T-helper 17 cell (primary cell): ENCODE results near the gene GPR26. TPM values are rescaled to one million over a fixed set of nuclear protein-coding genes. Genes with fewer than 3 reads are reported as not detected.

Experiments
- ATAC-seq: fragments of 150-1000 bp; cut with Tn5 transposase; 2 replicates; pipeline ENCODE4 v1.10.0; 2021; ENCODE audit warnings: mild to moderate bottlenecking, moderate library complexity
- DNase-seq, 3 donors: peaks; one replicate each; pipeline versions ENCODE4 v3.0.0 to v3.0.0-alpha.2; 2020 to 2021
- H3K9me3 ChIP-seq: one replicate; pipeline ENCODE4 v1.7.0; 2013; ENCODE audit warnings: low read length, mild to moderate bottlenecking; ENCODE audit not compliant: control insufficient read depth, poor library complexity, severe bottlenecking
- H3K27ac Mint-ChIP-seq: one replicate; pipeline ENCODE4 v1.8.0; 2022; ENCODE audit warnings: mild to moderate bottlenecking, moderate library complexity, mixed read lengths
- H3K27me3 Mint-ChIP-seq: one replicate; pipeline ENCODE4 v1.8.0; 2022; ENCODE audit warnings: mixed read lengths
- H3K36me3 Mint-ChIP-seq: one replicate; pipeline ENCODE4 v1.8.0; 2022; ENCODE audit warnings: low read depth, mixed read lengths
- H3K4me1 Mint-ChIP-seq: one replicate; pipeline ENCODE4 v1.8.0; 2022; ENCODE audit warnings: mild to moderate bottlenecking, mixed read lengths
- H3K4me3 Mint-ChIP-seq: one replicate; pipeline ENCODE4 v1.8.0; 2022; ENCODE audit warnings: mild to moderate bottlenecking, moderate library complexity, mixed read lengths
- total RNA-seq, 4 donors: library from RNA in 2 of 4; stranded (reverse) in 2 of 4; gene quantifications; one replicate each; pipeline ENCODE4 v1.2.3 and lab custom pipeline; 2022 to 2026

Gene GPR26
- total RNA-seq, 2 donors from 2014 or later = not detected

- Mint-ChIP-seq H3K4me3 (no peak overlapping the region), H3K36me3 (no peaks in the 10 kb centered on the region), H3K4me1 (no peaks in the 10 kb centered on the region), H3K27ac (no peak overlapping the region), H3K27me3 (peaks cover 40% of the 10 kb centered on the region)
- ATAC-seq (no peak), DNase-seq (no peak)
- no peaks in the 10 kb centered on the region for H3K9me3 ChIP-seq
Observed at GRCh38 chr10:123665491-123666286, 466 bp upstream of the GPR26 start.

DNA sequence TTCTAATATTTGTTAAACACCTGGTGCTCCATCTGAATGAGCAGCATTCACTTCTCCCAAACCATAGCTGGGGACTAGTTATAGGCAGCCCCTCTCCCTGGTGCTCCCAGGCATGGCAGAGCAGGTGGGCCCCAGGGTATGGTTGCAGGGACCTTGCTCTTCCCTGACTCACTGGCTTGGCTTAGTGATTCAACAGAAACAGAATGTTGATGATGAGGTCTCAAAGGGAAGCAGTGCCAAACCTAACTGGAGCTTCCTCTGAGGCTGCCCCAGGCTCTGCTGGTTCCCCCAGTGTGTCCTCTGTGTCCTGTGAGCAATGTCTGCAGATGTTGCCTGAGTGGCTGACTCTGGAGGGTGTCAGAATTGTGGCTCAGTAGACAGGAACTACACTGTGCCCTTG, 3.7 kb downstream of the GPR26 start:
- no peak for DNase-seq
- ATAC-seq = no peak
- no peaks in the 10 kb centered on the region for H3K9me3 ChIP-seq
- H3K27ac Mint-ChIP-seq = no peak overlapping the region
- peaks cover 52% of the 10 kb centered on the region for H3K27me3 Mint-ChIP-seq
- H3K4me3 Mint-ChIP-seq = no peak overlapping the region
- H3K36me3 Mint-ChIP-seq = no peaks in the 10 kb centered on the region
- no peaks in the 10 kb centered on the region for H3K4me1 Mint-ChIP-seq

DNA sequence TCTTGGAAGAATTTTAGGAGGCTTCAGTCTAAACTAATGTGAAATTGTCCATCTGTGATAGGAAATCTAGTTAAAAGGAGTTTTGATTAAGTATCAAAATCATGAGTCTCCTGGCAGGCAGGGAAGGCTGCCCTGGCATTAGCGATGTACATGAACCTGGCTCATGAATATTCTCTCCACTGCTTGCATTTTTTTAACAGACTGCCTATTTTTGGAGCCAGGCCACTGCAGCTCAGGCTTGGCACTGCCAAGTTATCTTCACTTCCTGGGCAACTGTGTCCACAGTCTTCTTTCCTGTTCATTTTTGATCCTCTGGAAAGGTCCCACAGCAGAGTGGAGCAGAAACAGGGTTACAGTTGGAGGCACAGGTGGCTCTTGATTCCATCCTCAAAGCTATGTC, 7.0 kb downstream of the GPR26 start:
- ATAC-seq (no peak), DNase-seq (no peak)
- H3K4me3 Mint-ChIP-seq = no peak overlapping the region
- H3K4me1 Mint-ChIP-seq = peaks cover 2% of the 10 kb centered on the region
- H3K36me3 Mint-ChIP-seq = no peaks in the 10 kb centered on the region
- H3K27ac Mint-ChIP-seq = no peak overlapping the region
- H3K9me3 ChIP-seq = no peaks in the 10 kb centered on the region
- peaks cover 57% of the 10 kb centered on the region for H3K27me3 Mint-ChIP-seq

DNA sequence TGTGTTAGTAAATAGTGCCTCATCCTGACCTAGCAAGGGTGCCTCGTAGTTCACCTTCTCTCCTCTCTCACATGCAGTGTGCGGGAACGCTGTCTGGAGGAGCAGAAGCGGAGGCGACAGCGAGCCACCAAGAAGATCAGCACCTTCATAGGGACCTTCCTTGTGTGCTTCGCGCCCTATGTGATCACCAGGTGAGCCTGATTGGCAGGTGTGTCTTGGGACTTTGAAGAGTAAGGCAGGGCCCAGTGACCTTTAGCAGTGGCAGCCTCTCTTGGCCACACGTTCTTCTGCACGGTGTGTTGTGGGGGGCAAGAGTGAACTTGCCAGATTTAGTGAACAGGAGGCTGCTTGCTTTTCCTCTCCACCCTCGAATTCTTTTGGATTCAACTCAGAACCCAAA, 8.6 kb downstream of the GPR26 start:
- ATAC-seq (no peak), DNase-seq (no peak)
- H3K4me3 Mint-ChIP-seq = no peak overlapping the region
- no peaks in the 10 kb centered on the region for H3K9me3 ChIP-seq
- no peak overlapping the region for H3K27ac Mint-ChIP-seq
- H3K36me3 Mint-ChIP-seq = no peaks in the 10 kb centered on the region
- peaks cover 56% of the 10 kb centered on the region for H3K27me3 Mint-ChIP-seq
- H3K4me1 Mint-ChIP-seq = peaks cover 2% of the 10 kb centered on the region

- H3K4me1 Mint-ChIP-seq = peaks cover 2% of the 10 kb centered on the region
- no peak for DNase-seq
- H3K4me3 Mint-ChIP-seq = no peak overlapping the region
- H3K36me3 Mint-ChIP-seq = no peaks in the 10 kb centered on the region
- no peak overlapping the region for H3K27ac Mint-ChIP-seq
- H3K9me3 ChIP-seq = no peaks in the 10 kb centered on the region
- H3K27me3 Mint-ChIP-seq = peaks cover 45% of the 10 kb centered on the region
- ATAC-seq = no peak
Observed at GRCh38 chr10:123675811-123676210, 9.7 kb downstream of the GPR26 start.

DNA sequence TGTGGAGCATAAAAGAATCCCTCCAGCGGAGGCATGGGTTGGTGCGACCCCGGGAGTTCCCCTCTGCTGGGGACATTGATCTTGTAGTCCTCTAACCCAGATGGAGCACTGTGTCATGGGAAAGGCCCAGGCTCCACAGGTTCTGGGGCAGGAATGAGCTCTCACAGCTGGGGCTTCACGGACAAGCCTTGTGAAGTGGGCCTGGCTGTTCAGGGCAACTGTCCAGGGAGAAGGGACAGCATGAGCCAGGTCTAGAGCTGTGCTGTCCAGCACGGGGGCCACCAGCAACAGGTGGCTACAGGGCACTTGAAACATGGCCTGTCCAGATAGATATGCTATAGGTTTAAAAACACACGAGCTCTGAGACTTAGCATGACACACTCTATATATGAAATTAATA, 11.4 kb downstream of the GPR26 start:
- H3K27me3 Mint-ChIP-seq = peaks cover 44% of the 10 kb centered on the region
- peaks cover 2% of the 10 kb centered on the region for H3K4me1 Mint-ChIP-seq
- no peak overlapping the region for H3K27ac Mint-ChIP-seq
- DNase-seq = no peak
- no peak overlapping the region for H3K4me3 Mint-ChIP-seq
- no peaks in the 10 kb centered on the region for H3K36me3 Mint-ChIP-seq
- ATAC-seq = no peak
- H3K9me3 ChIP-seq = no peaks in the 10 kb centered on the region

DNA sequence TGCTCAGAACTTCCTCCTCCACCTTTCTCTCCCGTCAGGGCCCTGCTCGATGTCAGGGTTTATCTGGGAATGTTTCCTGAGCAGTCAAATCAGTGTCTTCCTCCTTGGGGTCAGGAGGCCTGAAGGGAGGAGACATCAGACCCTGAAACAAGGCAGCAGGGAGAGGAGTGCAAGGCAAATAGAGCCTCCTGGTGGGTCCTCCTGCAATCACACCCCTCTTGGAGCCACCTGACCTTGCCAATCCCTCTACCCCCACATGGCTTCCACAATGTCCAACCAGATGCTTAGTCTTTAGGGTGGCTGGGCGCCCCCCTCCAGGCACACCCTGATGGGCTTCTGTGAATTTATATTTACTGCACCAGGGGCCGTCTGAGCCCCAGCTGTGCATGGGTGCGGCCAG, 12.2 kb downstream of the GPR26 start:
- H3K4me3 Mint-ChIP-seq = no peak overlapping the region
- DNase-seq (no peak), ATAC-seq (no peak)
- no peak overlapping the region for H3K27ac Mint-ChIP-seq
- peaks cover 47% of the 10 kb centered on the region for H3K27me3 Mint-ChIP-seq
- H3K36me3 Mint-ChIP-seq = no peaks in the 10 kb centered on the region
- no peaks in the 10 kb centered on the region for H3K9me3 ChIP-seq
- peaks cover 2% of the 10 kb centered on the region for H3K4me1 Mint-ChIP-seq

GRCh38 chr10:123681285-123681684, 15.1 kb downstream of the GPR26 start:
- DNase-seq = no peak
- peaks cover 2% of the 10 kb centered on the region for H3K4me1 Mint-ChIP-seq
- no peaks in the 10 kb centered on the region for H3K36me3 Mint-ChIP-seq
- ATAC-seq = no peak
- H3K9me3 ChIP-seq = no peaks in the 10 kb centered on the region
- no peak overlapping the region for H3K27ac Mint-ChIP-seq
- no peak overlapping the region for H3K4me3 Mint-ChIP-seq
- H3K27me3 Mint-ChIP-seq = peaks cover 36% of the 10 kb centered on the region

- Mint-ChIP-seq H3K36me3 (no peaks in the 10 kb centered on the region), H3K27ac (no peak overlapping the region), H3K27me3 (peaks cover 34% of the 10 kb centered on the region), H3K4me3 (no peak overlapping the region), H3K4me1 (no peaks in the 10 kb centered on the region)
- no peak for DNase-seq
- no peak for ATAC-seq
- no peaks in the 10 kb centered on the region for H3K9me3 ChIP-seq
Observed at GRCh38 chr10:123682477-123682876, 16.3 kb downstream of the GPR26 start.

DNA sequence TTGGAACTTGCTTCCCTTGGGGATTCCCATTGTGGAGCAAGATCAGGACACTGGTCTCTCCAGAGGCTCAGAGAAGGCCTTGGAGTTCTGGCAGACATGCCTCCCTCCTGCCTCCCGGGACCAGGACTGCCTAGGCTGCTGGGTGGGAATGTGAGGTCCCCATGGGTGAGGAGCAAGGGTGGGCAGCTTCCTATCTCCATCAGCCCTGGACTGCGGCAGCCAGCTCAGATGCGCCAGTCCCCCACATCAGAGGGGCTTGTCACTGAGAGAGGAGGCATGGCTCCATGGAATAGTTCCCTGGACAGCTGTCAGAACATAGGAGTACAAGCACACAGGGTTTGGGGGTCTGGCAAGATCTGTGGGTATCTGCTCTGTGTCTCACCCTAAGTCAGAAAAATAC, 17.3 kb downstream of the GPR26 start:
- no peaks in the 10 kb centered on the region for H3K9me3 ChIP-seq
- Mint-ChIP-seq H3K27me3 (peaks cover 30% of the 10 kb centered on the region), H3K4me3 (no peak overlapping the region), H3K4me1 (no peaks in the 10 kb centered on the region), H3K36me3 (no peaks in the 10 kb centered on the region), H3K27ac (no peak overlapping the region)
- DNase-seq (no peak), ATAC-seq (no peak)

DNA sequence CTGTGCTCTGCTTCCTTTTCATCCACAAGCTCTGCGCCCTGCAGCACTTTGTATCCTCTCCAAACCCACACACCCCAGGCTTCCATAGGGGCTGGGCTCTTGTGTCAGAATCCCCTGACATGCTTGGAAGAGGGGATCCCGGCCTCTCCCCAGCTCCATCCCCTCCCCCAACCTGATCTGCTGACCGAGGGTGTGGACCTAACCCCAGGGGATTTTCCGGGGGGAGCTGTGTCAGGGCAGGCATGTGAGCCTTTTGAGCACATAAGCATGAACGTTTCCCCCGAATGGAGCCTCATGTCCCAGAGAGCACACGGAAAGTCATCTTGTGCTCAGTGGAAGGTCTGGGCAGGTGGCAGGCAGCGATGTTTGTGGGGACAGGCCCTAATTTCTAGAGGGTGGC, 17.7 kb downstream of the GPR26 start:
- Mint-ChIP-seq H3K27ac (no peak overlapping the region), H3K4me3 (no peak overlapping the region), H3K4me1 (no peaks in the 10 kb centered on the region), H3K36me3 (no peaks in the 10 kb centered on the region), H3K27me3 (peaks cover 26% of the 10 kb centered on the region)
- no peaks in the 10 kb centered on the region for H3K9me3 ChIP-seq
- no peak for ATAC-seq
- no peak for DNase-seq

- H3K9me3 ChIP-seq = no peaks in the 10 kb centered on the region
- DNase-seq = no peak
- H3K27ac Mint-ChIP-seq = no peak overlapping the region
- no peaks in the 10 kb centered on the region for H3K4me1 Mint-ChIP-seq
- ATAC-seq = no peak
- H3K4me3 Mint-ChIP-seq = no peak overlapping the region
- H3K27me3 Mint-ChIP-seq = peaks cover 23% of the 10 kb centered on the region
- no peaks in the 10 kb centered on the region for H3K36me3 Mint-ChIP-seq
Observed at GRCh38 chr10:123685260-123685659, 19.1 kb downstream of the GPR26 start.

- Mint-ChIP-seq H3K4me3 (no peak overlapping the region), H3K27ac (no peak overlapping the region), H3K36me3 (no peaks in the 10 kb centered on the region), H3K4me1 (no peaks in the 10 kb centered on the region), H3K27me3 (peaks cover 21% of the 10 kb centered on the region)
- ATAC-seq (no peak), DNase-seq (no peak)
- no peaks in the 10 kb centered on the region for H3K9me3 ChIP-seq
Observed at GRCh38 chr10:123687758-123688157, 21.6 kb downstream of the GPR26 start.

- Mint-ChIP-seq H3K4me3 (no peak overlapping the region), H3K27ac (no peak overlapping the region), H3K36me3 (no peaks in the 10 kb centered on the region), H3K27me3 (peaks cover 33% of the 10 kb centered on the region), H3K4me1 (no peaks in the 10 kb centered on the region)
- H3K9me3 ChIP-seq = no peaks in the 10 kb centered on the region
- ATAC-seq (no peak), DNase-seq (no peak)
Observed at GRCh38 chr10:123689880-123690279, 23.7 kb downstream of the GPR26 start.
